ENCODE measurements around the gene GSTK1.

- TF ChIP-seq CTCF (IDR thresholded peaks at IDR 0.05) = no peak
- no peak for TF ChIP-seq POLR2A (IDR thresholded peaks at IDR 0.05)
Observed at GRCh38 chr7:143217806-143218205, 45.4 kb upstream of the GSTK1 start.

Measured in lower leg skin (tissue), 3 donors.